Neural progenitor cell (in vitro differentiated cells): Measurements from ENCODE around the gene ENPP7. TPM values are rescaled to one million over a fixed set of nuclear protein-coding genes. Genes with fewer than 3 reads are reported as not detected.

Experiments
- DNase-seq: peaks from one replicate; pipeline ENCODE4 v3.0.0-alpha.2; 2016; ENCODE audit warnings: low spot score
- H2AFZ ChIP-seq: fragments of 200-600 bp; sonication (generic); replicated peaks from 2 replicates; pipeline ENCODE4 v1.6.1; 2016; ENCODE audit warnings: antibody characterized with exemption
- H3F3A ChIP-seq: fragments of 200-600 bp; sonication (generic); 2 replicates; pipeline ENCODE4 v1.6.1; 2016; ENCODE audit warnings: antibody characterized with exemption, low read depth
- H3K27ac ChIP-seq: fragments of 200-600 bp; sonication (generic); 2 replicates; pipeline ENCODE4 v1.5.1; 2016; ENCODE audit warnings: mild to moderate bottlenecking
- H3K27me3 ChIP-seq: fragments of 200-600 bp; sonication (generic); 2 replicates; pipeline ENCODE4 v1.6.1; 2016; ENCODE audit warnings: mild to moderate bottlenecking, moderate library complexity
- H3K36me3 ChIP-seq: fragments of 200-600 bp; sonication (generic); 2 replicates; pipeline ENCODE4 v1.5.1; 2016
- H3K4me1 ChIP-seq: fragments of 200-600 bp; sonication (generic); 2 replicates; pipeline ENCODE4 v1.6.1; 2016; ENCODE audit warnings: mixed run types
- H3K4me2 ChIP-seq: fragments of 200-600 bp; sonication (generic); 2 replicates; pipeline ENCODE4 v1.6.1; 2016
- H3K4me3 ChIP-seq: fragments of 200-600 bp; sonication (generic); 2 replicates; pipeline ENCODE4 v1.5.1; 2016
- H3K79me2 ChIP-seq: fragments of 200-600 bp; sonication (generic); 2 replicates; pipeline ENCODE4 v1.6.1; 2016; ENCODE audit warnings: low read depth
- H3K9ac ChIP-seq: fragments of 200-600 bp; sonication (generic); 2 replicates; pipeline ENCODE4 v1.6.1; 2016
- H3K9me3 ChIP-seq: fragments of 200-600 bp; sonication (generic); 2 replicates; pipeline ENCODE4 v1.5.1; 2016; ENCODE audit warnings: low read depth
- H4K20me1 ChIP-seq: fragments of 200-600 bp; sonication (generic); 2 replicates; pipeline ENCODE4 v1.6.1; 2016; ENCODE audit warnings: low read depth
- H3K27ac Mint-ChIP-seq: 3 replicates; pipeline ENCODE4 v1.8.0; 2021; ENCODE audit warnings: mixed read lengths
- H3K27me3 Mint-ChIP-seq: 2 replicates; pipeline ENCODE4 v1.8.0; 2022; ENCODE audit warnings: low read depth, mild to moderate bottlenecking, inconsistent platforms, moderate library complexity, mixed read lengths; ENCODE audit not compliant: insufficient read depth
- H3K36me3 Mint-ChIP-seq: 3 replicates; pipeline ENCODE4 v1.8.0; 2021; ENCODE audit warnings: mixed read lengths
- H3K4me1 Mint-ChIP-seq: 3 replicates; pipeline ENCODE4 v1.8.0; 2021; ENCODE audit warnings: mixed read lengths
- H3K4me3 Mint-ChIP-seq: 3 replicates; pipeline ENCODE4 v1.8.0; 2021; ENCODE audit warnings: mild to moderate bottlenecking, moderate library complexity, mixed read lengths
- H3K9me3 Mint-ChIP-seq: 3 replicates; pipeline ENCODE4 v1.8.0; 2020; ENCODE audit warnings: mixed read lengths
- EZH2 ChIP-seq: fragments of 200-600 bp; sonication (generic); IDR thresholded peaks from 2 replicates; pipeline ENCODE4 v1.6.1; 2017; ENCODE audit warnings: antibody characterized with exemption, mild to moderate bottlenecking, moderate library complexity
- EZH2phosphoT487 ChIP-seq: fragments of 200-600 bp; sonication (generic); IDR thresholded peaks from 2 replicates; pipeline ENCODE4 v1.6.1; 2017; ENCODE audit warnings: antibody characterized with exemption
- total RNA-seq: library from RNA; depleted of rRNA; stranded (reverse); fragments of >200 nt; gene quantifications from 2 replicates; pipeline ENCODE4 v1.2.3, GENCODE V29; 2015; ENCODE audit warnings: low replicate concordance
- TF ChIP-seq, protein P1 (sequence below): fragments of 200-600 bp; sonication (generic); IDR thresholded peaks from 2 replicates; pipeline ENCODE4 v1.5.1; 2017; ENCODE audit warnings: antibody characterized with exemption, mild to moderate bottlenecking

The ENPP7 gene
- total RNA-seq, 1 donor from 2014 or later = not detected

DNA sequence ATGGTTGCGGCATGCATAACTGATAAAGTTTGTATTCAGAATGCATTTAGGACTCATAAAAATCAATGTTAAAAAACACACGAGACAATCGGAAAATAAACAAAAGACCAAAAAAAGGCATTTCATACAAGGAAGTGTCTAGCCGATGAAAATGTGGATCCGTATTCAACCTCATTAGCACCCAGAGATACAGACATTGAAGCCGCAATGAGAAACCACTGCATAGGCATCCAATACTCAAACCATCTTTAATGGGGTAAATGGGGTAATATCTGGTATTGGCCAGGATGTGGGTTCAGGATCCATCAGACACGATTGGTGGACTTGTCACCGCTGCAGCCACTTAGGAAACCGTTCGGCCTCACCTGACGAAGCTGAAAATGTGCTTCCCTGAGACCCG lies 47.4 kb upstream of the ENPP7 start:
- no peak for DNase-seq
- Histone ChIP-seq H3K27me3 (no peaks in the 10 kb centered on the region), H2AFZ (no peak overlapping the region), H3K9ac (no peak overlapping the region), H4K20me1 (no peaks in the 10 kb centered on the region), H3K79me2 (no peaks in the 10 kb centered on the region), H3K27ac (no peak overlapping the region), H3F3A (no peaks in the 10 kb centered on the region), H3K4me2 (no peak overlapping the region), H3K9me3 (no peaks in the 10 kb centered on the region), H3K4me1 (no peaks in the 10 kb centered on the region), H3K36me3 (no peaks in the 10 kb centered on the region), H3K4me3 (no peak overlapping the region)
- no peaks in the 10 kb centered on the region for H3K36me3 Mint-ChIP-seq
- H3K9me3 Mint-ChIP-seq = no peaks in the 10 kb centered on the region
- H3K4me1 Mint-ChIP-seq = peaks cover 9% of the 10 kb centered on the region
- H3K4me3 Mint-ChIP-seq = no peak overlapping the region
- H3K27me3 Mint-ChIP-seq = peaks cover 9% of the 10 kb centered on the region
- no peak overlapping the region for H3K27ac Mint-ChIP-seq
- TF ChIP-seq EZH2phosphoT487 = no peak
- TF ChIP-seq EZH2 = no peak
- TF ChIP-seq, protein P1, sequence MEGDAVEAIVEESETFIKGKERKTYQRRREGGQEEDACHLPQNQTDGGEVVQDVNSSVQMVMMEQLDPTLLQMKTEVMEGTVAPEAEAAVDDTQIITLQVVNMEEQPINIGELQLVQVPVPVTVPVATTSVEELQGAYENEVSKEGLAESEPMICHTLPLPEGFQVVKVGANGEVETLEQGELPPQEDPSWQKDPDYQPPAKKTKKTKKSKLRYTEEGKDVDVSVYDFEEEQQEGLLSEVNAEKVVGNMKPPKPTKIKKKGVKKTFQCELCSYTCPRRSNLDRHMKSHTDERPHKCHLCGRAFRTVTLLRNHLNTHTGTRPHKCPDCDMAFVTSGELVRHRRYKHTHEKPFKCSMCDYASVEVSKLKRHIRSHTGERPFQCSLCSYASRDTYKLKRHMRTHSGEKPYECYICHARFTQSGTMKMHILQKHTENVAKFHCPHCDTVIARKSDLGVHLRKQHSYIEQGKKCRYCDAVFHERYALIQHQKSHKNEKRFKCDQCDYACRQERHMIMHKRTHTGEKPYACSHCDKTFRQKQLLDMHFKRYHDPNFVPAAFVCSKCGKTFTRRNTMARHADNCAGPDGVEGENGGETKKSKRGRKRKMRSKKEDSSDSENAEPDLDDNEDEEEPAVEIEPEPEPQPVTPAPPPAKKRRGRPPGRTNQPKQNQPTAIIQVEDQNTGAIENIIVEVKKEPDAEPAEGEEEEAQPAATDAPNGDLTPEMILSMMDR = no peak

DNA sequence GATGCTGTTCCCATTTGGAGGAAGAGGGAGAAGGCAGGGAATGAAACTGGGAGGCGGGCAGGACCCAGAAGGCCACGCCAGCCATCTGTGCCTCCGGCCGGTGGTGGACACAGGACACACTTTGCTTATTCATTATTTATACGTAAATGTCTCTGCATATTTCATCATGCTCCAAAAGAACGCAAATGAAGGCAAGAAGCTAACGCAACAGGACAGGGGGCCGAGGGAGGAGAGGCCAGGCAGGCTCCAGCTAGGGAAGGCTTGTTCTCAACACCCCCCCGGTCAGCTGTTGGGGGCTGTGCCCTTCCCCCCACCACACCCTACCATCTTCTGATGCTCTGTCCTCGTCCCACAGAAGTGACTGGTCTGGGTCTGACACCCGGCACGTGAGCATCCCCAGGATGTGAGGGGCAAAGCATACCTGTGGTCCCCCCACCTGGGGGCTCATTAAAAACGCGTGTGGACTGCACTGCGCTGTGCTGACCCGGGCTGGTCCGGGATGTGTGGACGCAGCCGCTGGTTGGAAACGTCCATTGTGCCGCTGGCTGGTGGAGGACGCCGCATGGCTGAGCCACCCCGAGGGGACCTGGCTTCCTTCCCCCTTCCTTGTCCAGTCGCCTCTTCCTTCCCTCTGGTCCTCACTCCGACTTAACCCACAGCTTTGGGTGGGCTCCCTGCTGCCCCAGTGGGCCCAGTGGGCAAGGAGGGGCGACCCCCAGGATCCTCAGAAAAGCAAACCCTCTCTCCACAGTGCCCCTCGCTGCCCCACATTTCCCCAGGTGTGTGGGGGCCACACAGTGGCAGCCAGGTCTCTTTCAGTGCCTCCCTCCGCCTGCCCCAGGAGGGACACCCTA lies 46.4 kb upstream of the ENPP7 start:
- no peaks in the 10 kb centered on the region for H3K9me3 Mint-ChIP-seq
- H3K4me3 ChIP-seq = no peak overlapping the region
- no peak overlapping the region for H2AFZ ChIP-seq
- no peak overlapping the region for H3K4me2 ChIP-seq
- no peaks in the 10 kb centered on the region for H3K79me2 ChIP-seq
- DNase-seq = no peak
- H3K27me3 ChIP-seq = no peaks in the 10 kb centered on the region
- TF ChIP-seq EZH2phosphoT487 = no peak
- TF ChIP-seq, protein P1 = no peak
- no peak for TF ChIP-seq EZH2
- H3K4me3 Mint-ChIP-seq = no peak overlapping the region
- no peak overlapping the region for H3K9ac ChIP-seq
- no peaks in the 10 kb centered on the region for H3K36me3 ChIP-seq
- no peaks in the 10 kb centered on the region for H3F3A ChIP-seq
- H3K4me1 Mint-ChIP-seq = peaks cover 9% of the 10 kb centered on the region
- no peaks in the 10 kb centered on the region for H3K4me1 ChIP-seq
- no peaks in the 10 kb centered on the region for H3K36me3 Mint-ChIP-seq
- H3K27ac Mint-ChIP-seq = no peak overlapping the region
- no peaks in the 10 kb centered on the region for H3K9me3 ChIP-seq
- no peaks in the 10 kb centered on the region for H4K20me1 ChIP-seq
- H3K27me3 Mint-ChIP-seq = peaks cover 12% of the 10 kb centered on the region
- no peak overlapping the region for H3K27ac ChIP-seq

DNA sequence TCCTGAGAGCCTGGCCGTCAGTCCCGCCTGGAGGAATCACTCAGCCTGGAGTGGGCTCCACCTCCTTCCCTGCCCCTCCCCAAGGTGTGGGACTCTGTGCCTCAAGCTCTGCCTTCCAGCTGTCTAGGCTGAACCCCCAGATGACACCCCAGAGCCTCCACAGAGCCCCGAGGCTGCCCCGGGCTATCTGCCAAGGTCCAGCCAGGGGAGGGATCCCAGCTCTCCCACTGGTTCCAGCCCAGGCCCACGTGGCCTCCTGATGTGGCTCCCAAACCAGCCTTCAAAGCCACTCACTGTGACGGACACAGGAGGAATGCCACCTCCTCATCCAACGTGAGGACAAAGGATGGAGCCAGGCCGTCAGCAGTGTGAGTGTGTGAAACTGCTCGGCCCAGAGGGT lies 45.6 kb upstream of the ENPP7 start:
- no peaks in the 10 kb centered on the region for H3K27me3 ChIP-seq
- H3K4me1 ChIP-seq = no peaks in the 10 kb centered on the region
- Mint-ChIP-seq H3K4me3 (no peak overlapping the region), H3K27ac (no peak overlapping the region), H3K9me3 (no peaks in the 10 kb centered on the region), H3K36me3 (no peaks in the 10 kb centered on the region), H3K27me3 (peaks cover 12% of the 10 kb centered on the region), H3K4me1 (peaks cover 7% of the 10 kb centered on the region)
- no peak overlapping the region for H3K9ac ChIP-seq
- no peak overlapping the region for H3K4me2 ChIP-seq
- no peaks in the 10 kb centered on the region for H3K79me2 ChIP-seq
- no peaks in the 10 kb centered on the region for H3F3A ChIP-seq
- H3K4me3 ChIP-seq = no peak overlapping the region
- H3K27ac ChIP-seq = no peak overlapping the region
- no peaks in the 10 kb centered on the region for H4K20me1 ChIP-seq
- no peaks in the 10 kb centered on the region for H3K9me3 ChIP-seq
- H3K36me3 ChIP-seq = no peaks in the 10 kb centered on the region
- H2AFZ ChIP-seq = no peak overlapping the region
- no peak for DNase-seq
- TF ChIP-seq, protein P1 = no peak
- TF ChIP-seq EZH2 = no peak
- no peak for TF ChIP-seq EZH2phosphoT487
